Ishikawa (cell line): ENCODE data around the gene FURIN.

Source experiments
- CEBPB ChIP-seq: IDR thresholded peaks from 2 replicates; pipeline ENCODE4 v1.6.1; 2012
- CREB1 ChIP-seq: IDR thresholded peaks from 2 replicates; pipeline ENCODE4 v1.6.1; 2012; ENCODE audit warnings: low read depth
- EGR1 ChIP-seq: IDR thresholded peaks from 2 replicates; pipeline ENCODE4 v1.6.1; 2012
- EP300 ChIP-seq: IDR thresholded peaks from 2 replicates; pipeline ENCODE4 v1.6.1; 2012; ENCODE audit warnings: borderline replicate concordance
- FOXM1 ChIP-seq: IDR thresholded peaks from 2 replicates; pipeline ENCODE4 v1.6.1; 2012; ENCODE audit warnings: low read depth, borderline replicate concordance
- MAX ChIP-seq: IDR thresholded peaks from 2 replicates; pipeline ENCODE4 v1.6.1; 2012
- NFIC ChIP-seq: IDR thresholded peaks from 2 replicates; pipeline ENCODE4 v1.6.1; 2012
- RAD21 ChIP-seq: IDR thresholded peaks from 2 replicates; pipeline ENCODE4 v1.6.1; 2012; ENCODE audit warnings: low read depth
- REST ChIP-seq: IDR thresholded peaks from 2 replicates; pipeline ENCODE4 v1.6.1; 2012; ENCODE audit warnings: low read depth, mild to moderate bottlenecking
- TAF1 ChIP-seq: IDR thresholded peaks from 2 replicates; pipeline ENCODE4 v1.6.1; 2012; ENCODE audit warnings: low read depth, mild to moderate bottlenecking
- TCF12 ChIP-seq: IDR thresholded peaks from 2 replicates; pipeline ENCODE4 v1.6.1; 2012; ENCODE audit warnings: low read depth
- TEAD4 ChIP-seq: IDR thresholded peaks from 2 replicates; pipeline ENCODE4 v1.6.1; 2012
- USF1 ChIP-seq: IDR thresholded peaks from 2 replicates; pipeline ENCODE4 v1.6.1; 2012
- YY1 ChIP-seq: IDR thresholded peaks from 2 replicates; pipeline ENCODE4 v1.6.1; 2012; ENCODE audit warnings: low read depth
- ZBTB7A ChIP-seq: IDR thresholded peaks from 2 replicates; pipeline ENCODE4 v1.6.1; 2012; ENCODE audit warnings: low read depth

The FURIN gene

GRCh38 chr15:90907838-90908507 is 39.6 kb downstream of the FURIN start:
- TF ChIP-seq FOXM1 (no peak), ZBTB7A (no peak)

- peak; percentile 65 for TF ChIP-seq NFIC
Observed at GRCh38 chr15:90909449-90909848, 41.1 kb downstream of the FURIN start.

- TF ChIP-seq REST = no peak
Observed at GRCh38 chr15:90909976-90910375, 41.6 kb downstream of the FURIN start.

GRCh38 chr15:90910441-90911301 is 42.3 kb downstream of the FURIN start:
- TF ChIP-seq EP300 (no peak), YY1 (no peak), USF1 (no peak), MAX (no peak), EGR1 (no peak), ZBTB7A (no peak), FOXM1 (no peak), CREB1 (no peak), REST (no peak), TCF12 (no peak), NFIC (no peak), RAD21 (no peak)

- TF ChIP-seq TEAD4 (no peak), TAF1 (no peak), FOXM1 (no peak), RAD21 (no peak), NFIC (no peak), CEBPB (no peak), REST (no peak), YY1 (no peak), USF1 (no peak), EP300 (no peak), ZBTB7A (no peak), TCF12 (no peak), MAX (no peak), EGR1 (no peak), CREB1 (no peak)
Observed at GRCh38 chr15:90911302-90911623, 42.9 kb downstream of the FURIN start.
